Measurements from ENCODE around the gene BNC2. TPM values are rescaled to one million over a fixed set of nuclear protein-coding genes. Genes with fewer than 3 reads are reported as not detected.

The BNC2 gene
- total RNA-seq, 1 donor from 2014 or later, result 19.3 TPM

DNA sequence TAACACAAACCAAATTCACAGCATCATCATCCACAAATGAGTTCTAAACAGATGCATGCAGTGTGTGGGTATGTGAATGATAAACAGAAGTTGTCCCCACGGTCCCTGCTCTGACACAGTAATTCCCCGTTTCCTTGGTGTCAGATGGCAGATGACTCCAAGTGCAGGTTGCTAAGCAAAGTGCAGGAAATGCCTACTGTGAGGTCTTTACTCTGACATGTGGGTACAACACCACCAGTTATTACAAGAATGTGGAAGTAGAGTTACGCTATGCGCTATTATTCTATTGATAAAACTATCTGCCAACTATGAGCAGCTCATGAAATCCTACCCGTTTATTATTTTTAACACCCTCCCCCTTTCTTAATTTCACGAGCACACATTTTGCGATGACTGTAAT lies 448.9 kb downstream of the BNC2 start:
- no peak for DNase-seq (ENCODE audit: low spot score)

DNA sequence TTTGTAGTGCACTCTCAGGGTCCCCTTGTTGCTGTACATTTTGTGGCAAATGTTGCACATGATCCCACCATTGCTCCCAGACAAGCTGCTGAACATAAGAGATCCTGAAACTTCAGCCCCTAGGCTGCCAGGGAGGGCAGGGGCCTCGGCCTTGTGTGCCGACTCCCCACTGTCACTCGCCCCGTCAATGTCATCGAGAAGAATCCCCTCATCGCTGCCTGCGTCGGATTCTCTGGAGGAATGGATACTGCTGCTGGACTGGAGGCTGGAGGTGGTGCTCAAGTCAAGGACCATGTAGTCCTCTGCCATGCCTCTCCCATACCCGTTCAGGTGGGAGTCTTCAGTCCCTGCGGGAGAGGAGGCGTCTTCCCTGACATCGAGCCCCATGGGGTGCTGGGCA lies 451.3 kb downstream of the BNC2 start:
- DNase-seq (ENCODE audit: low spot score), result no peak

DNA sequence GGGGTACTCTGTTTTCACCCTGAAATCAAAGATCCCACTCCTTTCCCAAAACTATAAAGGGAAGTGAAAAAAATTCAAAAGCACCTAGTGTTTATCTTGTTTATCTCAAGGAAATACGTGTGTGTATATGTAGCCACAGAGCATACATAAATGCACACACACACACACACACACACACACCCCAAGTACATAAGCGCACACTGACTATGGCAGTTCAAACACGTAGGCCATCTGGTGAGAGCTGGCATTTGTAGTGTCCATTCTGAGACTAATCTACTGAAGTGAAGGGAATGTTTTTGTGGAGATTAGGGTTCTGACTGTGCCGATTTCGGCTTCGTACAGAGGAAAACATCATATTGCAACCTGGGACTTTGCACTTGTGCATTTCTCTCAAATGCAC lies 451.7 kb downstream of the BNC2 start:
- no peak for DNase-seq (ENCODE audit: low spot score)

DNA sequence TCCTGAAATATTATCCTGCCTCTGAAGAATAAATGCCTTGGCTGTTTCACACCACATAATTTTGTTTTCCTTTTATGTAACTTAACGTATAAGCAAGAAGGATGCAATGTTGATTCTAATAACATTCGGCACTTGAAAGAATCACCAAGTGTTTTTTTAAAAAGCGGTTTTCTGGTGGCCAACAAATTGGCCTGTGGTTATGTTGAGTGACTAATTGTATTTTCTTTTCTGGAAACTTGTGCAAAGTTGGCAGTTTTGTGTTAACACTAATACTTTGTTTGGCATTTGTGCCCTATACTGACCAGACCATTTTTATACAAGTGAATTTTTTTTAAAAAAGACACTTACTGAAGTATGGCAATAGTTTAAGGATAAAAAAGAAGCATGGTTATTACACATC lies 452.7 kb downstream of the BNC2 start:
- DNase-seq (ENCODE audit: low spot score), result no peak

DNA sequence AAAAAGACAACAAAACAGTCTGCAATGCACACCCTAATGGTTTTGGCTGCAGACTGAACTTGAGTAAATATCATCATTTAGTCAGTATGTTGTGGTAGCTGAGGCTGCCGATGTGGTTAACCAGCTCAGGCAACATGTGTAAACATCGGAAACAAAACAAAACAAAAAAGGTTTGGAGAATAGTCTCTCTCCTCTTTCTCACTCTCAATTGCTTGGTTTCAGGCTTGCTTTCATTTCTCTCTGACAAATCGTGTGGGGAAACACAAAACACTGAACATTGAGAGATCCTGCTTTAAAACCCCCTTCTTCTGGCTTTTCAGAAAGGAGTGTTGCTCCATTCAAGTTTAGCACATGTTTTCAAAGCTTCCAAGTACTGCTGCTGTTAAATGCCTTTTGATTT lies 453.3 kb downstream of the BNC2 start:
- peak; percentile 66 for DNase-seq (ENCODE audit: low spot score)

DNA sequence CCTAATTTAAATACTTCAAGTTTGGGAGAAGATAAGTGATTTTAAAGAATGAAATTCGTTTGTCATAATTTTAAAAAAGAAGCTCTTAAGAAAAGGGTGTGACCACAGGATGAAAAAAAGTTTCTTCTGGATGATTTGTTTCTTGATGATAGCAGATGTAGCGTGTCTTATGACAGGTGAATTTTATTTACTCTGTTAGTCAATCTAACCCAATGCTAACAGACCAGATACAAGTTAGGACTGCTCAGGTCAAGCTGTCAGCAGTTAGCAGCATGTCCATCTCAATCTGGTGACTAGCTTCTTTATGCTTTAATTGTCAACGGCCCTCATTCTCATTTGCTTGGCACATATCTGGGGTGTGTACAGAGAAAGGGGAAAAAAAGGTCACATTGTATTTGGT lies 456.0 kb downstream of the BNC2 start:
- no peak for DNase-seq (ENCODE audit: low spot score)

DNA sequence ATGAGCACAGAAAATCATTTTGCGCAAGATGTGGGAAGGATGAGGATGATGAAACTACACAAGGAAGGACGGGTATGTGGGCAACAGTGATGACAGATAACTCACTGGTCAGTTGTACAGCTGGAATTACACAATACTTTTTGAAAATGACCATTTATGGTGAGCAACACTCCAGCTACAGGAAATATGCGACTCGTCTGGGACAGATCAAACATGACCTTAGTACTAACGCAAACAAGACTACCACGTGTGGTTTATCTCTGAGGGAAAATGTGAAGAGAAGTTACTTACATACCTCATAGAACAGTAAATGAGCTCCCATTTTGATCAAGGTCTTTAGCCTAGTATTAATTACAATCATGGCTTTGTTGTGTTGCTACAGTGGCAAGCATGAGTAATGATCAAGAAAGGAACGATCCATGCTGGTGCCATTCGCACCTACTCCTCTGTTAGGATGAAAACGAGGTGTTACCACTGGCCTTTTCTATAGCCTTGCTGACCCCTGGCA lies 456.9 kb downstream of the BNC2 start:
- peak; percentile 77 for DNase-seq (ENCODE audit: low spot score)

DNA sequence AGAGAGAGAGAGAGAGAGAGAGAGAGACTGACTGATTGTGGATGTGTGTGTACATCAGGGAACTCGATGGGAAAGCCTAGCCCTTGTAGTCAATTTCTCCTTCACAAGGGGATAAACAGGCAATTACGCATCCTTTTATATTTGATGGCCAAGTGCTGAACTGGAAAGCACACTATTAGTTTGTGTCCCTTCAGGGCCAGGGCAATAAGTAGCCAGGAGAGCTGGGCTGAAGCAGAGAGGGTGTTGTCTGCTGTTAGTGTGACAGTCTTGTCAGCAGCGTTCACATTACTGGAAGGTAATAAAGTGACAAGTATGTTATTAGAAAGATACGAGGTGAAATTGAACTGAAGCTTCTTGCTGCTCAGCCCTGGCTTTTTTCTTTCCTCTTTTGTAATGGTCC lies 457.7 kb downstream of the BNC2 start:
- no peak for DNase-seq (ENCODE audit: low spot score)

DNA sequence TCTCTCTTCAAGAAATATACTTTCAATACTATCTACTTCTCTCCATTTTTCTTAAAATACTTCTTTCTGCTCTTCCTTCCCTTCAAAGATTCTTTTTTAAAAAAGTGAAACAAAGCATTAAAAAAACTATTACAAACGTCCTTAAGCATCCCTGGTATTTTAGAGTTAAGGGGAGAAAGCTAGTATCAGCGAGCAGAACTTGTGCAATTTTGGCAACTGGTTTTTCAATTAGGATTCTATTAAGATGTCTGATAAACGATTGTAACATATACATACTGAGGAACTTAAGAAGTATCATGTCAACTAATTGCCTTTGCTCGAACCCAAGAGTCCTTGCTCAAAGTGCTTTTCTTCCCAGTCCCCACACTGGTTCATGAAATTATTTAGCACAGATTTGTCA lies 459.2 kb downstream of the BNC2 start:
- no peak for DNase-seq (ENCODE audit: low spot score)

DNA sequence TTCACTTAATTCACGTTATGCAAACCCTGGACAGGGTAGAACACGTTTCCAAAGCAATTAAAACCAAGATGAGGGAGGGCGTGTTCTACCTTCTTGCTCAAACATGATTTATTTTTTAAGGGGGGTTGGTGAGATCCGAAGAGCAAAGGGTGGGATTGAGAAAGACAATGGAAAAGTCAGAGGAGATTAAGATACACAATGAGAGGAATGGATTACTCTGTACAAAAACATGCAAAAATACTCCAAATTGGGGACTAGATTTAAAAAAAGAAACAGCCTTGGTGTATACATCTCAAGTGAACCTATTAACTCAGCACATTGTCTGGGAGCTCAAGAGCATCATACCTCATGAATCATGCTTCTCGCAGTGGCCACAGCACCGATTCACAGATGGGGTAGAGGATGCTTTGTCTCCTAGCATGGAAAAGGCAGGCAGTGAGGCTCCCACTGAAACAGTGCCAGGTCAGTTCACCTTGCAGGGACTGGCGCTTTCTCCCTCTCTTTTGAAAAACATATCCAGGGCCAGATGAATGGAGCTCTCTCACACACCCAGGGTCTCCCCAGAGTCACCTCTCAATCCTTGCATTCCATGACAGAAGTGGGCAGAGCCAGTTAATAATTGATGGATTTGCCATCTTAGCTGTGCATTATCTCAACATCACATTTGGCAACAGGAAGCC lies 459.7 kb downstream of the BNC2 start:
- no peak for DNase-seq (ENCODE audit: low spot score)

DNA sequence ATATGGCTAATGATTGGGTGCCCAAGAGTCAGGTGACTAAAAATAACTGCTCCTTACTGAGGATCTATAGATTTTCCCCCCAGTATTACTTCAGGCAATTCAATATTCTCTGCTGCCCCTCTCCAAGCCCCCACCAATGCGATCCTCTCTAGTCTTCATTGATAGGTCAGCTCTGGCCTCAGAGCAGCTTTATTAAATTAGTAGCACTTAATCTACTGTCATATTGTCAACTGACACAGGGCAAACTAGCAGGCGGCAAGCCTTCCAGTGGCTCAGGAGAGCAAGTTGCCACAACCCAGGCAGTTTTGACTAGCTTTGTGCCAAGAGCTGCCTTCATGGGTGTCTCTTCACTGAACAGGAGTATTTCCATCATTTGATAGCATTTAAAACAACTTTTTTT lies 462.9 kb downstream of the BNC2 start:
- no peak for DNase-seq (ENCODE audit: low spot score)

DNA sequence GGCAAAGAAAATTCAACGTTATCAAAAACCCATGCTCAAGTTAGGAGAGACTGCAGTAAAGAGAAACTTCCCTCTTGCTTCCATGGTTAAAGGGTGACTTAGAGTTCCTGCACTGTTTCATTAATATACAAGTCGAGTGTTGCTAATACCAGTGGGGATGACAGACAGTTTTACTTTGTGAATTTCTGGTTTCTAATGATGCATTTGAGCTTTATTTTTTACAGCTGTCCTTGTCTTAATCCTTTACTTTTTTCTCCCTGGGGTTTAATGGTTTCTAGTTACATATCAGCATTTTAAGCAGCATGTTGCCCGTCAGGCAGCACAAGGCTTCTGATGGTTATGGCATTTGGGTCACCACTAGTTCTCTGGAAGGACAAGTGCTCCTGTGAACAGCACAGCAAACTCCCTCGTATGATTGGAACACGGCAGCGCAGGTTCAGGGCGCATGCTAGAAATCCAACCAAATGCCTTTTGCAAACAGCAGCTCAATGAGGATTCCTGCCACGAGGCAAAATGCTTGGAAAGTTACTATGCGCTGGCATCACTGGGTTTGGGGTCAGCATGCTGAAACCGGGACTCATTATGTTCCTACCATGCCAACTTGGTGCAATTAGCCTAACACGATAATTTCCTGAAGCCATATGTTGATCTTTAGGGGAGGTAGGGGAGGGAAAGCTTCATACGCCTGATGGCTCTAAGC lies 463.8 kb downstream of the BNC2 start:
- DNase-seq (ENCODE audit: low spot score), result peak; percentile 39

DNA sequence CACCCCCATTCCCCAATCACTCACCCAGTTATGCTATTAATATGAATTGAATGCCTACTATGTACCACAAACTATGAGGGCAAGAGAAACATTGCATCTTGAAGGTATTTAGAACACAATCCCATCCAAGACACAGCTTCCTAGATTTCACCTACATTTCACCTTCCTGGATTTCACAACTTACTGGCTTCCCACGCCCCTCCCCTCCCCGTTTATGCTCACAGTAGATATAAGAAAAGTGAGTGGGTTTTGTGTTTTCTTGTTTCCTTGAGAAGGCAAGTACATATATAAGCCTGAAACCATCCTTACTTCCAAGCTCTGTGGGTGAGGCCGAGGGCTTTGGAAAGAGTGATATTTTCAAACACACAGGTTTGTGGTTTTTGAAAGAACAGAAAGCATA lies 465.0 kb downstream of the BNC2 start:
- DNase-seq (ENCODE audit: low spot score), result peak; percentile 46

DNA sequence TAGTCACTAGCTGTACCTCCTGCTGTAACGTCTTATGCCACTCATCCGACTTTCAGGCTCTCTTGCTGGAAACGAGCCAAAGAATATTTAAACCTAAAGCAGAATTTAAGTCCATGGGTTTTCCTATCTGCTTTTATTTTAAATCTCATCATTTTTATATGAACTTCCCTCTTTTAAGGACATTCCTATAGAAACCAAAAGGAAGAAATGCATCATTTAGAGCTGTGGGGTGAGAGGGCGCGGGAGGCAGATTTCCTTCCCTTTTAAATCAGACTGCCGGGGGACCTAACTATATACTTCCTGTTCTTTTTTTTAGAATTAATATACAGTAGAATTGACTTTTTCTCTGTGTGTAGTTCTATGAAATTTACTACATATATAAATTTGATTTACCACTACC lies 468.8 kb downstream of the BNC2 start:
- DNase-seq (ENCODE audit: low spot score), result no peak

DNA sequence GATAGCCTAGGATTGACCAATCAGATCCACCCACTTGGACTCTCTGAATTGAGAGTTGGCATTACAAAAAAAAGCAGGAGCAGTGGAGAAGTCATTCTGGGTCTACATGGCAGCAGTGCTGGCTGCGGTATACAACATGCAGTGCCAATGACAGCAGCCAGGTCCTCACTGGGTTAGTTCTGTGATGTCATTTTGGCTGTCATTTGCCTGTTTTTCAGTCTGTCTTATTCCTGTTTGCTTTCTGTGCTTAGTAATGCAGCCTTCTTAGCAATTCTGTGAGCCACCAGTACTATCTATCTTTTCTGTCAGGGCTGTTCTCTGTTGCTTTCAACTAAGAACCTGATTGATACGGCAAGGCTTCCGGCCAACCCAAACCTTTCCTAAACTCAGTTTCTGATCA lies 471.8 kb downstream of the BNC2 start:
- no peak for DNase-seq (ENCODE audit: low spot score)

DNA sequence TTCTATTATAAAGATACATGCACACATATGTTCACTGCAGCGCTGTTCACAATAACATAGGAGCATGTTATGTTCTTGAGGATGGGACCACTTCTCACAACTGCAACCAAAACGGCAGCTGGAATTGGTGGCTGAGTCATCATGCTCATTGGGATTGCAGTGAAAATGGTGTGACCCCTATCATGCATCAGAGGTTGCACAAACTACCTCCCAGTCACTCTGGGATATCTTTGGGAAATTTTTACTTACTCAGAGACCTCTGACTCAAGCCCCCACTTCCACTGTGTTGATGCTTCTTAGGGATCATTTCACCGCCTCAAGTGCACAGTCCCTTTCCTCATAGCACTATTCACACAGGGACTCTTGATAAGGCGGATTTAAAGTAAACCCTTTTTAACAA lies 474.1 kb downstream of the BNC2 start:
- DNase-seq (ENCODE audit: low spot score), result no peak

DNA sequence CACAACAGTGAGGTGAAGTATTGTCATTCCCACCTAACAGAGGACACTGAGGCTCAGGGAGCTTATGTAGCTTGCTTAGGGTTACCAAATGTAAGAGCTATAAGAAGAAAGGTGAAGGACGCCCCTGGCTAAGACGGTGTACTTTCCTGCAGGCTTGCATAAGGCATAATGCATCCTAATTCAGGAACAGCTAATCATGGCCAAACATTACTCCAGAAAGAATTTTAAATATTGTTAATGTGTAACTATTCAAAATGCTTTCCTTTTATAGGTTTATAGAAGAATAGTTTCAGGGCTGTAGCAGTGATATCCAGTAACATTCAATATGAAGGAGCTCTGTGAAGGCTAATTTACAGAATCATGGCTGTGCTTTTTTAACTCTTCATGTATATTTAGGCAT lies 479.1 kb downstream of the BNC2 start:
- no peak for DNase-seq (ENCODE audit: low spot score)

DNA sequence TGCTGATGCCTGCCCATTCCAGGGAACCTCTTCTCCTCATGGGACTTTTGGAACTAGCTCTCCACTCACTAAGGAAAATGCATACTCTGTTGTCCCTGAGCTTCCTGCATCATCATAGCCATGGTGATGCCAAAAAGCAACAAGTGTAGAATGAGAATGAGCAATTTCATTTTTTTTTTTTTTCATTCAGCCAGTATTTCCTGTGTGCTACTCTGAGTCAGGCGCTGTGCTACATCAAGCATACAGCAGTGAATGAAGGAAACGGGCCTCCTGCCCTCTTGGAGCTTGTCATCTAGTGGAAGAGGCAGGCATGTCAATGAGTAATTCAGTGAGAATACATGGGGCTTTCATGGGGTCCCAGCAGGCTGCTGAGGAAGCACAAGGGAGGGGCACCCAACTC lies 483.1 kb downstream of the BNC2 start:
- DNase-seq (ENCODE audit: low spot score), result no peak

DNA sequence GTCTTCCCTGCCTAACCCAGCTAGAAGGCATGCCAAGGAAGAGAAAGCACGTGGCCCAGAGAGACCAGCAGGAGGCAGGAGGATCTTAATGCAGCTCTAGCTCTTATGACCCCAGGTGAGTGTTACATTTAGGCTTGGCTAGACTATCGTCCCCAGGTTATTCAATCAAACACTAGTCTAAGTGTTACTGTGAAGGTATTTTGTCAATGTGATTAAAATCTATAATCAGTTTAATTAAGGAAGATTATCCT lies 483.7 kb downstream of the BNC2 start:
- no peak for DNase-seq (ENCODE audit: low spot score)

DNA sequence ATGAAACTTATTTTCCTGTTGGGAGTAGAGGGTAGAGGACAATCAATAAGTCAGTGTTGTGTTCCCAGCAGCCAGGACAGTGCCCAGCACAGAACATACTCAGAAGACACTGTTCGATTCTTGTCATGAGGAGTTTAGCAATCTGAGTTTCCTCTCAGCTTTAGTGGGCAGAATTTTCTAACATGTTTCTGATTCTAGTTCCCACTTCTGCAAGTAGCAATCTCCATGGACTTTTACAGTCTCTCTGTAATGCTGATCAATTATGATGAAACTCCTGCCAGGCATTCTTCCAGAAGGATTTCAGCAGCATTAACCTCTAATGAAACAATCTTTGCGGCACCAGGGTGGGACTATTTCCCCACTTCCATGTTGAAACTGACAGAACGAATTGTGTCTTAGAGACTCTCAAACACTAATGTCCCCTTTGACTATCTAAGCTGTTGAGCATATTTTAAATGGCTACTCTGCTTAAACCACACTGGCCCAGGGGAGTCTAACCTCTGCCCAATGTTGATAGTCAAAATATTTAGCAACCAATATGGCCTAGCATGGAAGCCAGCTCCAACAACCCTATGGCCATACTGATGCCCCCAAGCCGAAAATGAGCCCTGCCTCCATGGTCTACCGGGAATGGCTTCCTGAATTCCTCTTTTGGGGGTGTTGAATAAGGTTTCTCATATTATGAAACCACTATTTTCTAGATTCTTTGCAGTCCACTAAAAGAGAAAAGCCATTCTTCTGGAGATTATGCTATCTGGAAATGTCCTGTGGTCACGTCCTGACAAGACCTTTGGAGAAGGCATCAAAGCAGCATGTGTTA lies 484.3 kb downstream of the BNC2 start:
- DNase-seq (ENCODE audit: low spot score), result peak; percentile 23

DNA sequence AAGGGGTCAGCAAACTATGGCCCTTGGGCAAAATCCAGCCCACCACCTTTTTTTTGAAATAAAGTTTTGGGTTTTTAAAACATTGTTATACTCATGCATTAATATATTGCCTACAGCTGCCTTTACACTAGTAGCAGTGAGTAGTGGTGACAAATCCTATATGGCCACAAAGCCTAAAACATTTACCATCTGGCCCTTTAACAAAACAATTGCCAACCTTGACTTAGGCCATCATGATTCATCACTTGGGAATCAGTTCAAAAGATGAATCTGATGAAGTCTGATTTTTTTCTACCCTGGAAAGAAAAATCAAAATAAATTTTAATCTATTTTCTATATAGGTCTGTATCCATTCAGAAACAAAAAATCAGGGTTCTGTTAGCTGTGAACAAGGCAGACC lies 484.9 kb downstream of the BNC2 start:
- DNase-seq (ENCODE audit: low spot score), result peak; percentile 30

DNA sequence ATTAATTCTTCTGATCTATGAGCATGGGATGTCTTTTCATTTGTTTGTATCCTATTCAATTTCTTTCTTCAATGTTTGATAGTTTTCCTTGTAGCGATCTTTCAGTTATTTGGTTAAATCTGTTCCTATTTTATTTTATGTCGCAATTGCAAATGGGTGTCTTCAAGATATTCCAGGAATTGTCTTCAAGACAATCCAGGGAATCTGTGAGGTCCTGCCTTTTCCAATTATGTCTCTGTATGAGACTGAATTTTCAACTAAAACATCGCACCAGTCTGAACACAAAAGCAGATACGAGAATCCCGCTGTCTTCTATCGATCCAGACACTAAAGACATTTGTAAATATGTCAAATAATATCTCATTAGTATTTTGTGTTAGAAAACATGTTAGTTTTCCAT lies 485.5 kb downstream of the BNC2 start:
- no peak for DNase-seq (ENCODE audit: low spot score)

DNA sequence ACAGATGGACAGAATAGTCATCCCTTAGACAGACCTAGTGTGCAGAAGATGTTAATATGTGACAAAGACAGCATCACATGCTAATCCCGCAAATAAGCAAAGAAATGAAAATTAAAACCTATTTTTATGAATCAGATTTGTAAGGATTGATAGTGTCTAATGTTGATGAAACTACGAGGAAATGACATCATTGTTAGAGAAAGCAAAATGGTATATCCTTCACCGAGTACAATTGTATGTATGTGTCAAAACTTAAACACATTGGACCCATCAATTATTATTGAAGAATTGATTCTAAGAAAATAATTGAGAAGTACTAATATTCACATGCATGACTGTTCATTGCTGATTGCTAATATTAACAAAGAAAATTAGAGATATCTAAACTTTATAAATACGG lies 493.2 kb downstream of the BNC2 start:
- no peak for DNase-seq (ENCODE audit: low spot score)
